Stomach smooth muscle (tissue), 2 donors: ENCODE data around the gene AKT1S1.
A peak's percentile ranks its signal among the peaks of the same experiment; 100 is the strongest.

ENCODE experiments used
- H3K27ac ChIP-seq: one replicate; pipeline ENCODE4 v1.7.0; 2013; ENCODE audit warnings: mild to moderate bottlenecking, low read length, inconsistent platforms
- H3K27me3 ChIP-seq, 2 donors: one replicate each; pipeline ENCODE4 v1.7.0; 2013; ENCODE audit warnings: low read length in 2 of 2; ENCODE audit not compliant: insufficient read depth in 2 of 2, control insufficient read depth in 1 of 2
- H3K36me3 ChIP-seq, 2 donors: one replicate each; pipeline ENCODE4 v1.7.0; 2013; ENCODE audit warnings: low read length in 2 of 2; ENCODE audit not compliant: control insufficient read depth in 2 of 2, insufficient read depth in 2 of 2
- H3K4me1 ChIP-seq: one replicate; pipeline ENCODE4 v1.7.0; 2013; ENCODE audit warnings: low read length; ENCODE audit not compliant: control insufficient read depth, insufficient read depth
- H3K4me3 ChIP-seq, 2 donors: one replicate each; pipeline ENCODE4 v1.7.0; 2013; ENCODE audit warnings: low read length in 2 of 2
- H3K9ac ChIP-seq, 2 donors: one replicate each; pipeline ENCODE4 v1.7.0; 2013; ENCODE audit warnings: low read length in 2 of 2, mild to moderate bottlenecking in 1 of 2
- H3K9me3 ChIP-seq, 2 donors: one replicate each; pipeline ENCODE4 v1.7.0; 2013; ENCODE audit warnings: low read length in 2 of 2; ENCODE audit not compliant: control insufficient read depth in 2 of 2
- donor health status: healthy.
- donor health status: Pancreatic carcinoma.

Gene AKT1S1

DNA sequence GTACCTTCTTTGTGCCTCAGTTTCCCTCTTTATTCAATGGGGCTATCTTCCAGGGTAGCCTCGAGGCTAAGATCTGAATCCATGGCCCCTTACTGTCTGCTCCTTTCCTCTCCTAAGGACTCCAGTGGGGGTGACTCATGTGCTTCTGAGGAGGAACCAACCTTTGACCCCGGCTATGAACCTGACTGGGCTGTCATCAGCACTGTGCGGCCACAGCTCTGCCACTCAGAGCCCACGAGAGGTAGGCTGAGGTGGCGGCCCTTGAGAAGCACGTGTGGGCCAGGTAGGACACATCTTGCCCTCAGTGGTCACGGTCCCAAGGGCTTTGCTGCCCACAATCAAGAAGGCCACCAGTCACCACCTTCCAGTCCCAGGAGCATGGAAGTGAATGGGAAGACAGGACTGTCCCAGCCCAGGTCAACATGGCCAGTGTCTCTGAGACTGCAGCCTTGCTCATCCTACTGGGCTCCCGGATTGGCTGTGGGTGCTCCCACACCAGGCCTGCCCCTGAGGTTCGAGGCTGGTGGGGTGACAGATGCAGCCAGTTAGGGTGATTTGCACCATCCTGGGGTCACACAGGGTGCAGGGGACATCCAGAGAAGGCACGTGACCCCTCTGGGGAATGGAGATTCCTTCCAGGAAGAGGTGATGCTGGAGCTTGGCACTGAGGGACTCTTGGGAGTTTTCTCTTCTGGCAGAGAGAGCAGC, 3.2 kb upstream of the AKT1S1 start:
- peaks cover 0 to 3% of the 10 kb centered on the region in 2 donors for H3K9me3 ChIP-seq
- no peaks in the 10 kb centered on the region for H3K27me3 ChIP-seq
- H3K36me3 ChIP-seq, result peaks cover 56% of the 10 kb centered on the region in 2 donors
- H3K4me3 ChIP-seq, result no peak overlapping the region
- H3K9ac ChIP-seq, result no peak overlapping the region
- no peak overlapping the region for H3K27ac ChIP-seq
- H3K4me1 ChIP-seq, result peaks cover 24% of the 10 kb centered on the region

DNA sequence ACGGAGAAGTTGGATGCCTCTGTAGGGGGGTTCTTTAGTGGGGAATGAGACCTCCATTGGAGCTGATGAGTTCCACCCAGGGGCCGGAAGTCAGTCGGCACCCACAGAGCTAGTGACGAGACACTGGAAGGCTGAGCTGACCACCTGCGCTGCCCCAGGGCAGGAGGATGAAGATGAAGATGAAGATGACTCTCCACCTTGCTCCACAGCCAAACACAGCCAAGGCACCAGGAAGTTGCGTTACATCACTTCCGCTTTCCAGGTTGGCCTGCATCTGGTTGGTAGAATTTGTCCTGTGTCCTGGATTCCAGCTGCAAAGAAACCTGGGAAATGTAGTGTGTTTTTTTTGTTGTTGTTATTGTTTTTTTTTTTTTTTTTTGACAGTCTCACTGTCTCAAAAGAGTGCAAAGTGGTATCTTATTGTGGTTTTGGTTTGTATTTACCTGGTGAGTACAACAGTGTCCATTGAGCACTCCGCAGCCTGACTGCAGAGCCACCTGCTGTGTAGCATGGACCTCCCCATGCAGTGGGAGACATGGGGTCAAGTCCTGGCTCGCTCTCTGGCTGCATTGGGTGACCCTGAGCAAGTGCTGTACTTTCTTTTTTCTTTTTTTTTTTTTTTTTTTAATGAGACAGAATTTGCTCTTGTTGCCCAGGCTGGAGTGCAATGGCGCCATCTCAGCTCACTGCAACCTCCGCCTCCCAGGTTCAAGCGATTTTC, 2.2 kb upstream of the AKT1S1 start:
- Histone ChIP-seq H3K27ac (no peak overlapping the region), H3K4me1 (peaks cover 33% of the 10 kb centered on the region), H3K9me3 (peaks cover 0 to 3% of the 10 kb centered on the region in 2 donors), H3K27me3 (no peaks in the 10 kb centered on the region), H3K4me3 (no peak overlapping the region), H3K9ac (no peak overlapping the region), H3K36me3 (peaks cover 49 to 52% of the 10 kb centered on the region in 2 donors)

- H3K27ac ChIP-seq, result peak overlapping the region; percentile 100
- H3K4me1 ChIP-seq, result peaks cover 35% of the 10 kb centered on the region
- no peaks in the 10 kb centered on the region for H3K27me3 ChIP-seq
- H3K9ac ChIP-seq, result no peak overlapping the region
- H3K9me3 ChIP-seq, result peaks cover 0 to 3% of the 10 kb centered on the region in 2 donors
- H3K4me3 ChIP-seq, result peak overlapping the region; percentile 89 to 100
- H3K36me3 ChIP-seq, result peaks cover 42 to 50% of the 10 kb centered on the region in 2 donors
Measured at GRCh38 chr19:49878744-49879070, 1.6 kb upstream of the AKT1S1 start.

DNA sequence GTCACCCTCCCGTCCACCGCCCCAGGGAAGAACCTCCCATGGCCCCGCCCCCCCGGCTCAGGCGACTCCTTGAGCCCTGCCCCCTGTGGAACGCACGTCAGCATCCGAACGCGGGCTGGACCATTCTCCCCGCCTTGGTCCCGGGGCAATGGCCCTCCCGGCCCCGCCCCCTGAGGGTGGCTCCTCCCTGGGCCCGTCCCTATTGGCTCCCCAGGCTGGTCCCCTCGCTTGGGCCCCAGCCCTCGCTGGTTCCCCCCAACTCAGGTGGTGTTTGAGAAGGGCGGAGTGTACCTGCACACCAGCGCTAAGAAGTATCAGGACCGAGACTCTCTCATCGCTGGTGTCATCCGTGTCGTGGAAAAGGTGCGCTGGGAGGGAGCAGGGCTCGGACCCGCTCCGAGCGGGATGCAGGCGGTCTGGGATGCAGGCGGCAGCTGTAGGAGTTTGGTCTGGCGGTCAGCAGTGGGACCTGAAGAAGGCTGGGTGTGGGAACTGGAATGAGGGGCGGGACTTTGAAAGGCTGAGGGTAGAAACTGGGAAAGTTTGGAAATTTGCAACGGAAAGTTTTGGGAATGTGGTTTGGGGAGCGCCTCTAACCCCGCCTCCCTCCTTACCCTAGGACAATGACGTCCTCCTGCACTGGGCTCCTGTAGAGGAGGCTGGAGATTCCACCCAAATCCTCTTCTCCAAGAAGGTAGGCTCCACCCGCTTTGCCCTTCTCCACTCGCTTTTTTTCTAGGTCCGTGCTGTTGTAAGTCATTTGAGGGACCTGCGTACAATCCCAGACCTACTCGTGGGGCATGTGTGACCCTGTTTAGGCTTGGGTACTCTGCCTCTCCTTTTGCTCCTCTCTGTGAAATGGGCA, 956 bp upstream of the AKT1S1 start:
- Histone ChIP-seq H3K27me3 (no peaks in the 10 kb centered on the region), H3K4me3 (peak overlapping the region; percentile 89 to 100), H3K9me3 (peaks cover 0 to 3% of the 10 kb centered on the region in 2 donors), H3K27ac (peak overlapping the region; percentile 100), H3K9ac (peak overlapping the region; percentile 87 to 99), H3K36me3 (peaks cover 36 to 44% of the 10 kb centered on the region in 2 donors), H3K4me1 (peaks cover 35% of the 10 kb centered on the region)

- Histone ChIP-seq H3K36me3 (peaks cover 21 to 31% of the 10 kb centered on the region in 2 donors), H3K9ac (peak overlapping the region; percentile 100), H3K27me3 (no peaks in the 10 kb centered on the region)
Measured at GRCh38 chr19:49876422-49877019, 634 bp downstream of the AKT1S1 start.

GRCh38 chr19:49875857-49876421, 1.2 kb downstream of the AKT1S1 start:
- Histone ChIP-seq H3K9me3 (no peaks in the 10 kb centered on the region), H3K36me3 (peaks cover 15 to 28% of the 10 kb centered on the region in 2 donors), H3K9ac (peak overlapping the region; percentile 98 to 100), H3K4me3 (peak overlapping the region; percentile 100), H3K4me1 (peaks cover 36% of the 10 kb centered on the region), H3K27ac (peak overlapping the region; percentile 100), H3K27me3 (no peaks in the 10 kb centered on the region)

More at GRCh38 chr19:49876422-49877019, 634 bp downstream of the AKT1S1 start:
- Histone ChIP-seq H3K27ac (peak overlapping the region; percentile 100), H3K4me1 (peaks cover 35% of the 10 kb centered on the region), H3K4me3 (peak overlapping the region; percentile 100), H3K9me3 (no peaks in the 10 kb centered on the region)

GRCh38 chr19:49875177-49875576, 2.0 kb downstream of the AKT1S1 start:
- peak overlapping the region; percentile 100 for H3K27ac ChIP-seq
- H3K36me3 ChIP-seq, result peaks cover 8 to 21% of the 10 kb centered on the region in 2 donors
- no peaks in the 10 kb centered on the region for H3K9me3 ChIP-seq
- H3K27me3 ChIP-seq, result no peaks in the 10 kb centered on the region
- H3K4me1 ChIP-seq, result peaks cover 41% of the 10 kb centered on the region
- peak overlapping the region; percentile 98 to 100 for H3K9ac ChIP-seq
- H3K4me3 ChIP-seq, result peak overlapping the region; percentile 100

GRCh38 chr19:49874503-49875157, 2.5 kb downstream of the AKT1S1 start:
- H3K36me3 ChIP-seq, result peaks cover 6 to 19% of the 10 kb centered on the region in 2 donors
- H3K27ac ChIP-seq, result no peak overlapping the region
- no peak overlapping the region for H3K9ac ChIP-seq

GRCh38 chr19:49873834-49874233, 3.3 kb downstream of the AKT1S1 start:
- no peaks in the 10 kb centered on the region for H3K27me3 ChIP-seq
- H3K4me1 ChIP-seq, result peaks cover 49% of the 10 kb centered on the region
- peak overlapping the region in 1 of 2 donors; percentile 21 for H3K9ac ChIP-seq

More at GRCh38 chr19:49874503-49875157, 2.5 kb downstream of the AKT1S1 start:
- no peaks in the 10 kb centered on the region for H3K27me3 ChIP-seq
- no peak overlapping the region for H3K4me3 ChIP-seq
- no peaks in the 10 kb centered on the region for H3K9me3 ChIP-seq
- H3K4me1 ChIP-seq, result peaks cover 46% of the 10 kb centered on the region

More at GRCh38 chr19:49873834-49874233, 3.3 kb downstream of the AKT1S1 start:
- Histone ChIP-seq H3K27ac (no peak overlapping the region), H3K36me3 (peaks cover 0 to 13% of the 10 kb centered on the region in 2 donors), H3K4me3 (no peak overlapping the region), H3K9me3 (no peaks in the 10 kb centered on the region)
